ENCODE data around the gene CYB5B.

CYB5B gene

GRCh38 chr16:69513180-69513966 is 89.0 kb downstream of the CYB5B start:
- in situ Hi-C loops (cut with HindIII; ENCODE audit: low sequenced_read_pairs): no loop called here

- in situ Hi-C loops (cut with HindIII; ENCODE audit: low sequenced_read_pairs): no loop called here
These were observed 89.9 kb downstream of the CYB5B start for GRCh38 chr16:69514356-69514755.

Measured in DLD1 (cell line).